HL-60 (cell line): ENCODE measurements around the gene MAPK1.
"Not testable (repeated sequence)": the region's sequence is repeated elsewhere in the genome, so short reads cannot be mapped to it uniquely, and the experiment has no call there.

Source experiments
- DNase-seq, 2 experiments: peaks; one replicate each; pipeline ENCODE4 v3.0.0-alpha.2; 2010 to 2020; ENCODE audit warnings: low read depth in 1 of 2, low spot score in 1 of 2
- H3K27ac ChIP-seq: fragments of 250-450 bp; sonication (Bioruptor Pico); replicated peaks from 2 replicates; pipeline ENCODE4 v1.5.1; 2020; ENCODE audit warnings: mild to moderate bottlenecking, moderate library complexity
- H3K27me3 ChIP-seq: fragments of 250-450 bp; sonication (Bioruptor Pico); 2 replicates; pipeline ENCODE4 v1.5.1; 2021; ENCODE audit warnings: mild to moderate bottlenecking, moderate library complexity; ENCODE audit not compliant: insufficient read depth, poor library complexity, severe bottlenecking
- H3K4me3 ChIP-seq: replicated peaks from 2 replicates; pipeline ENCODE4 v1.5.1; 2011; ENCODE audit warnings: mild to moderate bottlenecking, control low read depth, low read length; ENCODE audit not compliant: insufficient read depth
- GABPA ChIP-seq: IDR thresholded peaks from 2 replicates; pipeline ENCODE4 v1.6.1; 2012; ENCODE audit warnings: low read depth
- POLR2AphosphoS5 ChIP-seq: IDR thresholded peaks from 2 replicates; pipeline ENCODE4 v1.6.1; 2012; ENCODE audit warnings: low read depth
- REST ChIP-seq: IDR thresholded peaks from 2 replicates; pipeline ENCODE4 v1.6.1; 2012; ENCODE audit warnings: low read depth; ENCODE audit not compliant: insufficient replicate concordance
- SPI1 ChIP-seq: IDR thresholded peaks from 2 replicates; pipeline ENCODE4 v1.6.1; 2012; ENCODE audit warnings: low read depth, mild to moderate bottlenecking, borderline replicate concordance
- TF ChIP-seq, protein P1 (sequence below): IDR thresholded peaks from one replicate; pipeline ENCODE4 v1.5.1; 2011; ENCODE audit warnings: low read length, control low read depth, inconsistent platforms; ENCODE audit not compliant: insufficient read depth

MAPK1 gene

GRCh38 chr22:21721195-21721852 is 146.1 kb downstream of the MAPK1 start:
- DNase-seq, H3K27ac ChIP-seq: not testable (repeated sequence)

GRCh38 chr22:21720191-21720859 is 147.1 kb downstream of the MAPK1 start:
- H3K4me3 ChIP-seq, H3K27ac ChIP-seq, DNase-seq, H3K27me3 ChIP-seq: not testable (repeated sequence)

More at GRCh38 chr22:21721195-21721852, 146.1 kb downstream of the MAPK1 start:
- not testable (repeated sequence) for H3K4me3 ChIP-seq, H3K27me3 ChIP-seq

DNA sequence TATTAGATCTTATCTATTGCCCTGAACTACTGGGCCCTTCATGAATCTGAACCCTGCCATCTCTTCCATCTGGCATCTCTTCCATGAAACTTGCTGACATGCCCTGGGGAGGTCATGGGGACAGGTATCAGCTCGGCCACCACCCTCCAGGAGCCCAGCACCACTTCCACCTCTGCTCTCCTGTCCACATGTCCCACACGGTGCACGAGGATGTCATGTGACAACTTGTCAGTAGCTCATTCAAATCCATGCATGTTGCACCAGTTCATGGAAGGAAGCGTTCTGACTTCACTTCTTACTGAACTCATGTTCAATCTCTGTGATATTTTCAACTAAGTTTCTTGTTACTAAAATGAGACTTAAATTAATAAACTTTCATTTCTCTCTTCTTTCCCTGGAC is 148.4 kb downstream of the MAPK1 start:
- TF ChIP-seq SPI1: no peak
- TF ChIP-seq REST: no peak
- TF ChIP-seq GABPA: no peak
- TF ChIP-seq, protein P1, sequence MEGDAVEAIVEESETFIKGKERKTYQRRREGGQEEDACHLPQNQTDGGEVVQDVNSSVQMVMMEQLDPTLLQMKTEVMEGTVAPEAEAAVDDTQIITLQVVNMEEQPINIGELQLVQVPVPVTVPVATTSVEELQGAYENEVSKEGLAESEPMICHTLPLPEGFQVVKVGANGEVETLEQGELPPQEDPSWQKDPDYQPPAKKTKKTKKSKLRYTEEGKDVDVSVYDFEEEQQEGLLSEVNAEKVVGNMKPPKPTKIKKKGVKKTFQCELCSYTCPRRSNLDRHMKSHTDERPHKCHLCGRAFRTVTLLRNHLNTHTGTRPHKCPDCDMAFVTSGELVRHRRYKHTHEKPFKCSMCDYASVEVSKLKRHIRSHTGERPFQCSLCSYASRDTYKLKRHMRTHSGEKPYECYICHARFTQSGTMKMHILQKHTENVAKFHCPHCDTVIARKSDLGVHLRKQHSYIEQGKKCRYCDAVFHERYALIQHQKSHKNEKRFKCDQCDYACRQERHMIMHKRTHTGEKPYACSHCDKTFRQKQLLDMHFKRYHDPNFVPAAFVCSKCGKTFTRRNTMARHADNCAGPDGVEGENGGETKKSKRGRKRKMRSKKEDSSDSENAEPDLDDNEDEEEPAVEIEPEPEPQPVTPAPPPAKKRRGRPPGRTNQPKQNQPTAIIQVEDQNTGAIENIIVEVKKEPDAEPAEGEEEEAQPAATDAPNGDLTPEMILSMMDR: no peak
- no peak for TF ChIP-seq POLR2AphosphoS5
- Histone ChIP-seq H3K27ac (no peak overlapping the region), H3K27me3 (no peaks in the 10 kb centered on the region), H3K4me3 (no peak overlapping the region)
- DNase-seq: no peak

DNA sequence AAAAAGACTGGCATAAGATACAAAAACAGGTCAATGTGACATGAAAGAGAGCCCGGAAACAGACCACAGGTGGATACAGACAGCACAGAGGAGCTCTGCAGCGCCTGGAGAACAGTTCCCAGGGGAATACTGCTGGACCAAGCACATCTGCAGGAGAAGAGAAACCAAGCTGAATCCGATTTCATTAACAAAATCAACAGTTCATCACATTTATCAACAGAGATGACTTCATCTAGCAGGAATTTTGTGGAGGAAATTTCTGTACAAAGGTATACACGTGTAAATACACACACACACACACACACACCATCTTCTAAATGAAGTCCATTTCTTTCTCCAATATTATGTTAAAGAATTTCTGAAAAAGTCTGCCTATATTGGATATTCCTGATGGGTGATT is 148.9 kb downstream of the MAPK1 start:
- Histone ChIP-seq H3K27ac (no peak overlapping the region), H3K27me3 (no peaks in the 10 kb centered on the region), H3K4me3 (no peak overlapping the region)
- no peak for DNase-seq
- no peak for TF ChIP-seq SPI1

DNA sequence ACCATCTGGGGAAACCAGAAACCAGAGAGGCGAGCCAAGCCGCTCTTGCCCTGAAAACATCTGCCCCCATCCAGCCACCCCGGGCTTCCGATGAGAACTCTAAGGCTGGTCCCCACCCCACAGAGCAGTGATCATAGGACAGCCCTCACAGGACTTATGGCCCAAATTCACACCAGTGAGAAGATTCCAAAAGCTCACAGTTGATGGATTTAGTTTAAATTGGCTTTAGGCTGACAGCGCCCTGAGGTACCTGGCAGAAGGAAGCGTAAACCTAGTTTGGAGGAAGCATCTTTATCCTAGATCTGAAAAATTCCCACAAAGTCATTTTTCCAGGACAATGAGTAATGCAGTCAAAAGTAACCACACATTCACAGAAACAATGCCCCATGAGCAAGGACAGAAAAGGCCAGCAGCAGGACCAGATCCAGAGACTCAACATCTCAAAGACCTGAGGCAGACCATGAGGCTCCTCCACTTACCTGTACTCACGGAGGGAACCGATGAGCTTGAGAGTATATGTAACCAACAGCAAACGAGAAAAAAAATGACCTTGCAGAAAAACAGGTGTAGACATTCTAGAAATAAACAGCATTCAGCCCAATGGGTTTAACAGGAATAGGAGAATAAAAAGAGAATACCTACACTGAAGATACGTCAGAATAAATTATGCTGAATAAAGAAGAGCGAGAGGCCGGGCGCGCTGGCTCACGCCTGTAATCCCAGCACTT is 150.9 kb downstream of the MAPK1 start:
- H3K27me3 ChIP-seq, H3K4me3 ChIP-seq, H3K27ac ChIP-seq, DNase-seq: not testable (repeated sequence)

DNA sequence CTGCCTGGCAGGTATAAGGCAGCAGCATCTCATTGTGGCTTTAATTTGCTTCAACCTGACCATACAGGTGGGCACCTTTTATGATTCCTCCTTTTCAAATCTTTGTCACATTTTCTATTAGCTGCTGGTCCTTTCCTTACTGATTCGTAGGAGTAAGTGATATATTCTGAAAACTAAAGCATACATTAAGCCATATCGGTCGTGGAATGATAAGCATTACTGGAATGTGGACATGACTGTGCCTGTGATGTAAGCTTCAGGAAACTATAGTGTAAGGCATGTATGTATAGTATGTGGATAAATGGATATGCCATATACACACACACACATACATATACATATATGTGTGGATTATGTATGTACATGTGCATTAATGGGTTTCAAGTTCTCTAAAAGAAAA is 152.7 kb downstream of the MAPK1 start:
- Histone ChIP-seq H3K27me3 (no peaks in the 10 kb centered on the region), H3K27ac (no peak overlapping the region), H3K4me3 (no peak overlapping the region)
- no peak for TF ChIP-seq POLR2AphosphoS5
- no peak for TF ChIP-seq REST
- no peak for TF ChIP-seq GABPA
- no peak for TF ChIP-seq SPI1
- TF ChIP-seq, protein P1: no peak
- no peak for DNase-seq
